Neural cell (in vitro differentiated cells): ENCODE data around the gene MAML3. TPM values are rescaled to one million over a fixed set of nuclear protein-coding genes. Genes with fewer than 3 reads are reported as not detected.

Source experiments
- H2AFZ ChIP-seq: fragments of 200-600, 300-800 bp; sonication (generic), shearing (Covaris generic); 2 replicates; pipeline ENCODE4 v1.6.0; 2014; ENCODE audit warnings: low read depth, mild to moderate bottlenecking, antibody characterized with exemption, low read length, moderate library complexity
- H3F3A ChIP-seq: fragments of 200-600 bp; shearing (Covaris generic); 2 replicates; pipeline ENCODE4 v1.6.1; 2016; ENCODE audit warnings: mild to moderate bottlenecking, moderate library complexity, mixed read lengths, antibody characterized with exemption, low read length; ENCODE audit not compliant: insufficient read depth, poor library complexity, severe bottlenecking
- H3K27ac ChIP-seq: fragments of 200-600, 300-800 bp; sonication (generic), shearing (Covaris generic); 2 replicates; pipeline ENCODE4 v1.5.1; 2014; ENCODE audit warnings: mild to moderate bottlenecking, low read length, moderate library complexity
- H3K27me3 ChIP-seq: fragments of 300-800, 200-600 bp; sonication (generic), shearing (Covaris generic); 2 replicates; pipeline ENCODE4 v1.6.0; 2014; ENCODE audit warnings: mild to moderate bottlenecking, low read depth, low read length, moderate library complexity; ENCODE audit not compliant: insufficient read depth
- H3K36me3 ChIP-seq: fragments of 300-800, 200-600 bp; sonication (generic), shearing (Covaris generic); 2 replicates; pipeline ENCODE4 v1.5.1; 2014; ENCODE audit warnings: mild to moderate bottlenecking, antibody characterized with exemption, low read length, moderate library complexity; ENCODE audit not compliant: insufficient read depth
- H3K4me2 ChIP-seq: fragments of 300-800, 200-600 bp; sonication (generic), shearing (Covaris generic); 2 replicates; pipeline ENCODE4 v1.6.0; 2014; ENCODE audit warnings: mild to moderate bottlenecking, low read length
- H3K4me3 ChIP-seq: fragments of 300-800, 200-600 bp; sonication (generic), shearing (Covaris generic); 2 replicates; pipeline ENCODE4 v1.5.1; 2014; ENCODE audit warnings: mild to moderate bottlenecking, low read length, moderate library complexity
- H3K79me2 ChIP-seq: fragments of 200-600 bp; shearing (Covaris generic); replicated peaks from 2 replicates; pipeline ENCODE4 v1.6.0; 2014; ENCODE audit warnings: mild to moderate bottlenecking, low read length, moderate library complexity; ENCODE audit not compliant: insufficient read depth
- H3K9ac ChIP-seq: fragments of 300-800, 200-600 bp; sonication (generic), shearing (Covaris generic); 2 replicates; pipeline ENCODE4 v1.6.1; 2016; ENCODE audit warnings: mild to moderate bottlenecking, low read length, mixed read lengths
- H3K9me2 ChIP-seq: fragments of 200-600 bp; shearing (Covaris generic); 2 replicates; pipeline ENCODE4 v1.6.1; 2016; ENCODE audit warnings: mild to moderate bottlenecking, low read length, mixed read lengths; ENCODE audit not compliant: insufficient read depth
- H3K9me3 ChIP-seq: fragments of 200-600, 300-800 bp; sonication (generic), shearing (Covaris generic); 2 replicates; pipeline ENCODE4 v1.6.1; 2016; ENCODE audit warnings: mild to moderate bottlenecking, mixed run types, low read length, moderate library complexity, mixed read lengths
- H4K20me1 ChIP-seq: fragments of 200-600 bp; shearing (Covaris generic); 2 replicates; pipeline ENCODE4 v1.6.1; 2016; ENCODE audit warnings: mild to moderate bottlenecking, mixed run types; ENCODE audit not compliant: insufficient read depth
- CTCF ChIP-seq: fragments of 450-650 bp; IDR thresholded peaks from 2 replicates; pipeline ENCODE4 v1.5.1; 2014; ENCODE audit warnings: antibody characterized with exemption, mild to moderate bottlenecking, moderate library complexity; ENCODE audit not compliant: poor library complexity, severe bottlenecking
- EP300 ChIP-seq: fragments of 450-650 bp; conservative IDR thresholded peaks from 2 replicates; pipeline ENCODE4 v1.6.1; 2014; ENCODE audit warnings: antibody characterized with exemption, mild to moderate bottlenecking, moderate library complexity; ENCODE audit not compliant: poor library complexity, severe bottlenecking
- EZH2 ChIP-seq: fragments of 200-600, 300-800 bp; shearing (Covaris generic), sonication (generic); IDR thresholded peaks from 2 replicates; pipeline ENCODE4 v1.6.1; 2014; ENCODE audit warnings: antibody characterized with exemption, low read length, borderline replicate concordance, mild to moderate bottlenecking; ENCODE audit not compliant: insufficient read depth, poor library complexity, severe bottlenecking
- MXI1 ChIP-seq: fragments of 450-650 bp; conservative IDR thresholded peaks from 2 replicates; pipeline ENCODE4 v1.6.1; 2014; ENCODE audit warnings: antibody characterized with exemption, mild to moderate bottlenecking; ENCODE audit not compliant: poor library complexity, severe bottlenecking
- POLR2AphosphoS5 ChIP-seq: IDR thresholded peaks from 2 replicates; pipeline ENCODE4 v1.6.1; 2012
- RAD21 ChIP-seq: fragments of 450-650 bp; conservative IDR thresholded peaks from 2 replicates; pipeline ENCODE4 v1.6.1; 2014; ENCODE audit warnings: antibody characterized with exemption, mild to moderate bottlenecking, moderate library complexity
- SMC3 ChIP-seq: fragments of 450-650 bp; conservative IDR thresholded peaks from 2 replicates; pipeline ENCODE4 v1.6.1; 2014; ENCODE audit warnings: antibody characterized with exemption, mild to moderate bottlenecking, moderate library complexity; ENCODE audit not compliant: poor library complexity
- TAF1 ChIP-seq: IDR thresholded peaks from 2 replicates; pipeline ENCODE4 v1.6.1; 2012; ENCODE audit warnings: low read depth
- polyA plus RNA-seq: library from polyadenylated mRNA; depleted of rRNA; stranded (reverse); fragments of >200 nt; gene quantifications from 2 replicates; pipeline ENCODE4 v1.2.3, GENCODE V29; 2014
- TF ChIP-seq, protein P1 (sequence below): IDR thresholded peaks from 2 replicates; pipeline ENCODE4 v1.6.1; 2012; ENCODE audit warnings: borderline replicate concordance

MAML3 gene
- polyA plus RNA-seq, 1 donor from 2014 or later: 10.2 TPM

DNA sequence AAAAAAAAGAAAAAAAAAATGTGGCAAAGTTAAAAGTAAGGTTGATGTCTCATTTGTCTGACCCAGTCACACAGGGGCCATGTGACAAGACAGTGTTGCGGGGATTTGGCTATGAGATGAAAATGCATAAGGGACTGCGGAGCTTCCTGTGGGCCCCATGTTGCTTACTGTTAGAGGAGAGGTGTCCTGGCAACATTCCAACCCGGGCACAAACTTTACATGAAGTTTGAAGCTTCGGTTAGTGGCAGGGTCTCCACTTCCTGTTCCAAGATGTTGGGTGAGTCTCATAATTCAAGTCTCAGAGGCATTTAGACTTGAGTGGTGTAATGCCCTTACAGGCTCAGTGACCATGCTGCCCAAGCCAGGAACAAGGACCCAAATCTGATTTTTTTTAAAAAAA is 111.3 kb downstream of the MAML3 start:
- no peaks in the 10 kb centered on the region for H3F3A ChIP-seq
- H3K27me3 ChIP-seq: no peaks in the 10 kb centered on the region
- H4K20me1 ChIP-seq: no peaks in the 10 kb centered on the region
- no peak overlapping the region for H3K9ac ChIP-seq
- H3K36me3 ChIP-seq: no peaks in the 10 kb centered on the region
- TF ChIP-seq TAF1 (no peak), MXI1 (no peak)
- H3K9me3 ChIP-seq: no peaks in the 10 kb centered on the region
- no peak overlapping the region for H2AFZ ChIP-seq
- no peak overlapping the region for H3K4me3 ChIP-seq
- H3K27ac ChIP-seq: no peak overlapping the region
- H3K9me2 ChIP-seq: no peaks in the 10 kb centered on the region
- no peak overlapping the region for H3K4me2 ChIP-seq
- H3K79me2 ChIP-seq: no peaks in the 10 kb centered on the region

GRCh38 chr4:140038031-140038533 is 115.9 kb downstream of the MAML3 start:
- Histone ChIP-seq H3K27me3 (no peaks in the 10 kb centered on the region), H3K9me2 (no peaks in the 10 kb centered on the region), H4K20me1 (no peaks in the 10 kb centered on the region), H3K9me3 (no peaks in the 10 kb centered on the region), H3K4me3 (no peak overlapping the region), H3K27ac (no peak overlapping the region), H3F3A (no peaks in the 10 kb centered on the region), H2AFZ (no peak overlapping the region), H3K4me2 (no peak overlapping the region), H3K79me2 (no peaks in the 10 kb centered on the region), H3K9ac (no peak overlapping the region), H3K36me3 (no peaks in the 10 kb centered on the region)
- no peak for TF ChIP-seq MXI1
- no peak for TF ChIP-seq CTCF
- TF ChIP-seq EZH2: no peak
- no peak for TF ChIP-seq EP300
- TF ChIP-seq POLR2AphosphoS5: no peak
- no peak for TF ChIP-seq RAD21
- TF ChIP-seq TAF1: no peak
- TF ChIP-seq SMC3: no peak
- TF ChIP-seq, protein P1, sequence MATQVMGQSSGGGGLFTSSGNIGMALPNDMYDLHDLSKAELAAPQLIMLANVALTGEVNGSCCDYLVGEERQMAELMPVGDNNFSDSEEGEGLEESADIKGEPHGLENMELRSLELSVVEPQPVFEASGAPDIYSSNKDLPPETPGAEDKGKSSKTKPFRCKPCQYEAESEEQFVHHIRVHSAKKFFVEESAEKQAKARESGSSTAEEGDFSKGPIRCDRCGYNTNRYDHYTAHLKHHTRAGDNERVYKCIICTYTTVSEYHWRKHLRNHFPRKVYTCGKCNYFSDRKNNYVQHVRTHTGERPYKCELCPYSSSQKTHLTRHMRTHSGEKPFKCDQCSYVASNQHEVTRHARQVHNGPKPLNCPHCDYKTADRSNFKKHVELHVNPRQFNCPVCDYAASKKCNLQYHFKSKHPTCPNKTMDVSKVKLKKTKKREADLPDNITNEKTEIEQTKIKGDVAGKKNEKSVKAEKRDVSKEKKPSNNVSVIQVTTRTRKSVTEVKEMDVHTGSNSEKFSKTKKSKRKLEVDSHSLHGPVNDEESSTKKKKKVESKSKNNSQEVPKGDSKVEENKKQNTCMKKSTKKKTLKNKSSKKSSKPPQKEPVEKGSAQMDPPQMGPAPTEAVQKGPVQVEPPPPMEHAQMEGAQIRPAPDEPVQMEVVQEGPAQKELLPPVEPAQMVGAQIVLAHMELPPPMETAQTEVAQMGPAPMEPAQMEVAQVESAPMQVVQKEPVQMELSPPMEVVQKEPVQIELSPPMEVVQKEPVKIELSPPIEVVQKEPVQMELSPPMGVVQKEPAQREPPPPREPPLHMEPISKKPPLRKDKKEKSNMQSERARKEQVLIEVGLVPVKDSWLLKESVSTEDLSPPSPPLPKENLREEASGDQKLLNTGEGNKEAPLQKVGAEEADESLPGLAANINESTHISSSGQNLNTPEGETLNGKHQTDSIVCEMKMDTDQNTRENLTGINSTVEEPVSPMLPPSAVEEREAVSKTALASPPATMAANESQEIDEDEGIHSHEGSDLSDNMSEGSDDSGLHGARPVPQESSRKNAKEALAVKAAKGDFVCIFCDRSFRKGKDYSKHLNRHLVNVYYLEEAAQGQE: no peak

GRCh38 chr4:140037353-140038030 is 116.5 kb downstream of the MAML3 start:
- no peak overlapping the region for H3K4me3 ChIP-seq
- no peak overlapping the region for H3K9ac ChIP-seq
- H3K27me3 ChIP-seq: no peaks in the 10 kb centered on the region
- H3K79me2 ChIP-seq: no peaks in the 10 kb centered on the region
- no peak overlapping the region for H3K4me2 ChIP-seq
- H4K20me1 ChIP-seq: no peaks in the 10 kb centered on the region
- no peaks in the 10 kb centered on the region for H3F3A ChIP-seq
- H3K9me3 ChIP-seq: no peaks in the 10 kb centered on the region
- TF ChIP-seq TAF1: no peak
- no peak for TF ChIP-seq SMC3
- TF ChIP-seq POLR2AphosphoS5: no peak
- TF ChIP-seq, protein P1: no peak
- no peak for TF ChIP-seq EP300
- no peak for TF ChIP-seq MXI1
- no peak for TF ChIP-seq CTCF
- no peak for TF ChIP-seq RAD21
- TF ChIP-seq EZH2: no peak
- no peaks in the 10 kb centered on the region for H3K9me2 ChIP-seq
- H3K27ac ChIP-seq: no peak overlapping the region
- H3K36me3 ChIP-seq: no peaks in the 10 kb centered on the region
- H2AFZ ChIP-seq: no peak overlapping the region
